Activated CD8-positive, alpha-beta T cell treated with anti-CD3 and anti-CD28 coated beads for 36 hours (primary cell): ENCODE data around the gene STKLD1. TPM values are rescaled to one million over a fixed set of nuclear protein-coding genes. Genes with fewer than 3 reads are reported as not detected.
"Not testable (repeated sequence)": the region's sequence is repeated elsewhere in the genome, so short reads cannot be mapped to it uniquely, and the experiment has no call there.

Experiments
- ATAC-seq: fragments of 200-7000 bp; cut with Tn5 transposase; one replicate; pipeline ENCODE4 v1.10.0; 2021; ENCODE audit warnings: mild to moderate bottlenecking, moderate library complexity
- CTCF ChIA-PET: fragments of 350-600 bp; sonication (Branson Sonifier 250); formaldehyde crosslinking; loops from one replicate; lab custom pipeline; 2021; ENCODE audit warnings: antibody characterized with exemption; lab: Charles Lee
- POLR2A ChIA-PET: fragments of 350-600 bp; sonication (Branson Sonifier 250); formaldehyde crosslinking; loops from one replicate; lab custom pipeline; 2021; ENCODE audit warnings: antibody characterized with exemption; lab: Charles Lee
- DNase-seq: peaks from one replicate; pipeline ENCODE4 v3.0.0-alpha.2; 2020
- H3K27ac Mint-ChIP-seq: one replicate; pipeline ENCODE4 v1.8.0; 2021; ENCODE audit warnings: mild to moderate bottlenecking, mixed read lengths
- H3K27me3 Mint-ChIP-seq: one replicate; pipeline ENCODE4 v1.8.0; 2021; ENCODE audit warnings: mixed read lengths
- H3K36me3 Mint-ChIP-seq: one replicate; pipeline ENCODE4 v1.8.0; 2021; ENCODE audit warnings: low read depth, mixed read lengths
- H3K4me1 Mint-ChIP-seq: one replicate; pipeline ENCODE4 v1.8.0; 2021; ENCODE audit warnings: low read depth, mixed read lengths
- H3K4me3 Mint-ChIP-seq: one replicate; pipeline ENCODE4 v1.8.0; 2021; ENCODE audit warnings: mild to moderate bottlenecking, moderate library complexity, mixed read lengths
- H3K9me3 Mint-ChIP-seq: one replicate; pipeline ENCODE4 v1.8.0; 2021; ENCODE audit warnings: mixed read lengths
- intact Hi-C: fragments of 100-400 bp; cut with micrococcal nuclease; formaldehyde crosslinking; loops from one replicate; pipeline ENCODE4 v1.10.0; 2022
- total RNA-seq, 2 experiments: library from RNA; stranded (reverse); gene quantifications; one replicate each; pipeline ENCODE4 v1.2.3, GENCODE V29; 2021
- TF ChIP-seq, protein P1 (sequence below): fragments of 200-600 bp; IDR thresholded peaks from one replicate; pipeline ENCODE4 v1.8.0; 2022; ENCODE audit warnings: antibody characterized with exemption, mild to moderate bottlenecking

Gene STKLD1
- total RNA-seq, 2 experiments from 2014 or later = 0.45 to 0.52 TPM

- Mint-ChIP-seq H3K27me3 (peaks cover 3% of the 10 kb centered on the region), H3K4me3 (no peak overlapping the region), H3K27ac (no peak overlapping the region), H3K4me1 (no peaks in the 10 kb centered on the region), H3K9me3 (no peaks in the 10 kb centered on the region), H3K36me3 (no peaks in the 10 kb centered on the region)
- TF ChIP-seq, protein P1, sequence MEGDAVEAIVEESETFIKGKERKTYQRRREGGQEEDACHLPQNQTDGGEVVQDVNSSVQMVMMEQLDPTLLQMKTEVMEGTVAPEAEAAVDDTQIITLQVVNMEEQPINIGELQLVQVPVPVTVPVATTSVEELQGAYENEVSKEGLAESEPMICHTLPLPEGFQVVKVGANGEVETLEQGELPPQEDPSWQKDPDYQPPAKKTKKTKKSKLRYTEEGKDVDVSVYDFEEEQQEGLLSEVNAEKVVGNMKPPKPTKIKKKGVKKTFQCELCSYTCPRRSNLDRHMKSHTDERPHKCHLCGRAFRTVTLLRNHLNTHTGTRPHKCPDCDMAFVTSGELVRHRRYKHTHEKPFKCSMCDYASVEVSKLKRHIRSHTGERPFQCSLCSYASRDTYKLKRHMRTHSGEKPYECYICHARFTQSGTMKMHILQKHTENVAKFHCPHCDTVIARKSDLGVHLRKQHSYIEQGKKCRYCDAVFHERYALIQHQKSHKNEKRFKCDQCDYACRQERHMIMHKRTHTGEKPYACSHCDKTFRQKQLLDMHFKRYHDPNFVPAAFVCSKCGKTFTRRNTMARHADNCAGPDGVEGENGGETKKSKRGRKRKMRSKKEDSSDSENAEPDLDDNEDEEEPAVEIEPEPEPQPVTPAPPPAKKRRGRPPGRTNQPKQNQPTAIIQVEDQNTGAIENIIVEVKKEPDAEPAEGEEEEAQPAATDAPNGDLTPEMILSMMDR = no peak
- POLR2A ChIA-PET = no interaction called here
- CTCF ChIA-PET = interaction anchor here (1.7 kb wide), 1 partner anchor 365 kb away, joined by 4 read pairs; no protein-coding TSS in a partner anchor
- intact Hi-C loops = no loop called here
- no peak for ATAC-seq
- DNase-seq = no peak
Measured at GRCh38 chr9:133387680-133388079, 11.5 kb downstream of the STKLD1 start.

- Mint-ChIP-seq H3K4me1 (no peaks in the 10 kb centered on the region), H3K27me3 (peaks cover 3% of the 10 kb centered on the region), H3K27ac (no peak overlapping the region), H3K4me3 (no peak overlapping the region), H3K36me3 (no peaks in the 10 kb centered on the region), H3K9me3 (no peaks in the 10 kb centered on the region)
- TF ChIP-seq, protein P1 = no peak
- no peak for DNase-seq
- ChIA-PET CTCF (interaction anchor here (1.7 kb wide), 1 partner anchor 367 kb away, joined by 4 read pairs; no protein-coding TSS in a partner anchor), POLR2A (interaction anchor here (1.0 to 1.2 kb wide), 2 partner anchors 13 to 14 kb away, joined by 3 read pairs; no protein-coding TSS in a partner anchor)
- intact Hi-C loops = no loop called here
- no peak for ATAC-seq
Measured at GRCh38 chr9:133389025-133389557, 12.9 kb downstream of the STKLD1 start.

- no peaks in the 10 kb centered on the region for H3K36me3 Mint-ChIP-seq
Measured at GRCh38 chr9:133389562-133389961, 13.4 kb downstream of the STKLD1 start.

GRCh38 chr9:133390713-133391112 is 14.5 kb downstream of the STKLD1 start:
- DNase-seq (no peak), ATAC-seq (no peak)
- intact Hi-C loops = no loop called here
- no peaks in the 10 kb centered on the region for H3K4me1 Mint-ChIP-seq
- no peak overlapping the region for H3K27ac Mint-ChIP-seq
- TF ChIP-seq, protein P1 = no peak
- CTCF ChIA-PET = no interaction called here
- no peaks in the 10 kb centered on the region for H3K9me3 Mint-ChIP-seq
- H3K27me3 Mint-ChIP-seq = peaks cover 3% of the 10 kb centered on the region
- POLR2A ChIA-PET = no interaction called here
- no peaks in the 10 kb centered on the region for H3K36me3 Mint-ChIP-seq
- H3K4me3 Mint-ChIP-seq = no peak overlapping the region

More at GRCh38 chr9:133389562-133389961, 13.4 kb downstream of the STKLD1 start:
- Mint-ChIP-seq H3K4me1 (no peaks in the 10 kb centered on the region), H3K27ac (no peak overlapping the region), H3K9me3 (no peaks in the 10 kb centered on the region), H3K27me3 (peaks cover 3% of the 10 kb centered on the region), H3K4me3 (no peak overlapping the region)
- intact Hi-C loops = no loop called here
- no peak for DNase-seq
- ChIA-PET CTCF (no interaction called here), POLR2A (interaction anchor here (1.0 to 1.2 kb wide), 2 partner anchors 12 to 15 kb away, joined by 3 read pairs; no protein-coding TSS in a partner anchor)
- ATAC-seq = no peak
- TF ChIP-seq, protein P1 = no peak

GRCh38 chr9:133391449-133391848 is 15.3 kb downstream of the STKLD1 start:
- intact Hi-C loops, DNase-seq, POLR2A ChIA-PET, H3K27me3 Mint-ChIP-seq, H3K4me3 Mint-ChIP-seq, H3K4me1 Mint-ChIP-seq, ATAC-seq, CTCF ChIA-PET, H3K27ac Mint-ChIP-seq, H3K9me3 Mint-ChIP-seq, H3K36me3 Mint-ChIP-seq: not testable (repeated sequence)

DNA sequence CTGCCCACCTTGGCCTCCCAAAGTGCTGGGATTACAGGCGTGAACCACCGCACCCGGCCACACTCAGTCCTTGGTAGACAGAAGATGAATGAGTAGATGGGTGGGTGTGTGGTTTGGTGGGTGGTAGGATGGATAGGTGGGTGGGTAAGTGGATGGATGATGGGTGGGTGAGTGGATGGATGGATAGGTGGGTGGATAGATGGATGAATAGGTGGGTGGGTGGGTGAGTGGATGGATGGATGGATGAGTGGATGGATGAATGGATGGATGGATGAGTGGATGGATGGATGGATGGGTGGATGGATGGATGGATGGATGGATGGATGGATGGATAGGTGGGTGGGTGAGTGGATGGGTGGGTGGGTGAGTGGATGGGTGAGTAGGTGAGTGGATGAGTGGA is 16.1 kb downstream of the STKLD1 start:
- H3K36me3 Mint-ChIP-seq, POLR2A ChIA-PET, H3K9me3 Mint-ChIP-seq, H3K4me1 Mint-ChIP-seq, CTCF ChIA-PET, H3K4me3 Mint-ChIP-seq, DNase-seq, H3K27me3 Mint-ChIP-seq, ATAC-seq, H3K27ac Mint-ChIP-seq, intact Hi-C loops: not testable (repeated sequence)
